Measurements from ENCODE around the gene PEX5L.

PEX5L gene

DNA sequence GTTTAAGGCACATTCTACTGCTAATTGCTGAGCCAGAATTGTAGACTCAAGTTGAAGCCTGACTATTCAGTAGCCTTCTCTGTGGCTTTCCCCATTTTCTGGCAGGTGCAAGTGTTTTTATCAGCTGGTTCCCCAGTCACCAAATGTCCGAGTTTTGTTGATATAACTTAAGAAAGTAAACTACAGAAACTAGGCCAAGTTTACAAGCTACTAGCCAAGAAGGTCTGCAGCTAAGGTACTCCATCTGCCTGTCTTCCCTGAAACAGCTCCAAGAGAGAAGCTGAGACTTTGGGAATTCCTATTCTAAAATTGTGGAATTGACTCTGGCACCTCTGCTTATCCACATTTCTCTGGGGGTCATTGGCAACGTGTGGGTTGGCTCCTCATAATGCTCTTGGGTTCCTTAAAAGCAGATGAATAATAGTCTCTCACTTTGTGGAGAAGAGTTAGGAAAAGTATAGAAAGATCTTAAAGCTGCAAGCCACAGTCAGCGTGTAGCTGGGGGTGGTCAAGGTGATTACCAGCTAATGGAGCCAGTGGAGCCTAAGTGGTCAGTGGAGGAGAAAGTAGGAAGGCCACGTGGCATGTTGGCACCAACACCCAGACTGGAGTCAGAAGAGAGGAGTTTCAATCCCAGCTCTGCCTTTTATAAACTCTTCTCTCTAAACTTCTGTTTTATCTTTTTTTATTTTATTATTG, 128.8 kb downstream of the PEX5L start:
- no peak overlapping the region for H3K4me3 ChIP-seq (ENCODE audit: low read depth, low read length)
- TF ChIP-seq, protein P1, sequence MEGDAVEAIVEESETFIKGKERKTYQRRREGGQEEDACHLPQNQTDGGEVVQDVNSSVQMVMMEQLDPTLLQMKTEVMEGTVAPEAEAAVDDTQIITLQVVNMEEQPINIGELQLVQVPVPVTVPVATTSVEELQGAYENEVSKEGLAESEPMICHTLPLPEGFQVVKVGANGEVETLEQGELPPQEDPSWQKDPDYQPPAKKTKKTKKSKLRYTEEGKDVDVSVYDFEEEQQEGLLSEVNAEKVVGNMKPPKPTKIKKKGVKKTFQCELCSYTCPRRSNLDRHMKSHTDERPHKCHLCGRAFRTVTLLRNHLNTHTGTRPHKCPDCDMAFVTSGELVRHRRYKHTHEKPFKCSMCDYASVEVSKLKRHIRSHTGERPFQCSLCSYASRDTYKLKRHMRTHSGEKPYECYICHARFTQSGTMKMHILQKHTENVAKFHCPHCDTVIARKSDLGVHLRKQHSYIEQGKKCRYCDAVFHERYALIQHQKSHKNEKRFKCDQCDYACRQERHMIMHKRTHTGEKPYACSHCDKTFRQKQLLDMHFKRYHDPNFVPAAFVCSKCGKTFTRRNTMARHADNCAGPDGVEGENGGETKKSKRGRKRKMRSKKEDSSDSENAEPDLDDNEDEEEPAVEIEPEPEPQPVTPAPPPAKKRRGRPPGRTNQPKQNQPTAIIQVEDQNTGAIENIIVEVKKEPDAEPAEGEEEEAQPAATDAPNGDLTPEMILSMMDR (IDR thresholded peaks at IDR 0.05; ENCODE audit: borderline replicate concordance, insufficient read depth, low read depth, low read length) = no peak

DNA sequence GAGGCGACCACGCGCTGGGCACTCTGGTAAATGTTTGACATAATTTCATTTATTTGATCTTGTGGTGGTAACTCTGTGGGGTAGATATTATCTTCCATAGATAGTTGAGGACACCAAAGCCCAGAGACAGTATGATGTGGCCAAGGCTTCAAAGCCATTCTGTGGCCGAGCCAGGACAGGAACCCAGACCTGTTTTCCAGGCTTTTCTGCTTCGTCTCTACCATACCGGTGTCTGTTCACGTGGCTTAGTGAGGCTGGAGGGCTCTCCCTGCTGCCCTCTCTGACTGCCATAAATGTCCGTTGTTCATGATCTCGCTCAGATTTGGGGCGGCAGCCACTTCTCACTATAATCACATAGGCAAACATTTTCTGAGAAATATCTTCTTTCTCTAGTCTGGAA, 134.7 kb downstream of the PEX5L start:
- no peak overlapping the region for H3K4me3 ChIP-seq (ENCODE audit: low read depth, low read length)
- TF ChIP-seq, protein P1 (IDR thresholded peaks at IDR 0.05; ENCODE audit: borderline replicate concordance, insufficient read depth, low read depth, low read length) = no peak

DNA sequence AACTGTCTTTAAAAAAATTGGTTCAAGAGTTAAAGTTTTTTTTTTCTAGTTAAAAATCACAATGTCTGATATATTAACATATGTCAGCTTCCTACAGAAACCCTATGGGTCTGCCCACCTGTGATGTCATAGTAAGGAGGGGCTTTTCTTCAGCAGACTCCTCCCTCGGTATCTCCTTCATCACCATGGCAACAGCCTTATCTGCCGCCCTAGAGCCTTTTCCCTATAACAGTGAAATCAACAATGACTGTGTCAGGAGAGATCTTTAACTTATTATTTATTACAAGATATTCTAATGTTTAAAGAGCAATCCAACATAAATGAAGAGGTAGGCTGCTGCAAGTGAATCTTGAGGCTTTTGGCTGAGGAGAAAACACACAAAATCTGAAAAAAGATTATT, 138.7 kb downstream of the PEX5L start:
- TF ChIP-seq, protein P1 (IDR thresholded peaks at IDR 0.05; ENCODE audit: borderline replicate concordance, insufficient read depth, low read depth, low read length) = no peak
- no peak overlapping the region for H3K4me3 ChIP-seq (ENCODE audit: low read depth, low read length)

DNA sequence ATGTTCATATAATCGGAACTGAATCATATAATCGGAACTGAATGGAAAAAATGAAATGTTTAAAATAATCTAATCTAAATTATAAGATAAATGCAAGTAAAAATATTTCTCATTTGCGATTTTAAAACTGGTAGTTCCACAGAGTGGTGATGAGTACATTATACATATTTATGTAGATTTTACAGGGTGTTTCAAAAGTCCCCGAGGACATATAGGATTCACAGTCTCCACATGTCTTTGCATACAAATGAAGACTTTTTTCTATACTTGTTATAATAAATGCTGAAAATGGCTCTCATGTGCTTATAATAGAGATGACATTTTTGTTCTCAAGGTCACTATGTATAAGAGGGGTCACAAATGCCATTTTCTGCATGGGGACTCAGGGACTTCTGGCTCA, 139.5 kb downstream of the PEX5L start:
- no peak overlapping the region for H3K4me3 ChIP-seq (ENCODE audit: low read depth, low read length)
- TF ChIP-seq, protein P1 (IDR thresholded peaks at IDR 0.05; ENCODE audit: borderline replicate concordance, insufficient read depth, low read depth, low read length) = no peak

DNA sequence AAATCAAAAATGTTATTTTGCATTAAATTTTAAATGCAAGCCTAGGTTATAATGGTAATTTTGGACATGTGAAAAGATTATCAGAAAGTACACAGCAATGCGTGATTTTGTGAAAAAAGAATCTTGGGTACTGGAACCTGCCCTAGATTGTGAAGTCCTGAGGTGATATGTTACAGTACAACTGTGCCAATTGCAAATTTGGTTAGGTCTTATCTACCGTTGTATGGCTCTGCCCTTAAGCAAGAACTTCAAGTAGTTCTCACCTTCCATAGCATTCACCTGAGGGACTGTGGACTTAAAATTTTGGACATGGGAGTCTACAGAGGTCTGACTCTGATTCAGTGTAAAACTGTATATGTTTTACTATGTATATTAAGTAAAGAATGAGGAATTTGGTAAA, 140.2 kb downstream of the PEX5L start:
- TF ChIP-seq, protein P1 (IDR thresholded peaks at IDR 0.05; ENCODE audit: borderline replicate concordance, insufficient read depth, low read depth, low read length) = no peak
- H3K4me3 ChIP-seq (ENCODE audit: low read depth, low read length) = no peak overlapping the region

DNA sequence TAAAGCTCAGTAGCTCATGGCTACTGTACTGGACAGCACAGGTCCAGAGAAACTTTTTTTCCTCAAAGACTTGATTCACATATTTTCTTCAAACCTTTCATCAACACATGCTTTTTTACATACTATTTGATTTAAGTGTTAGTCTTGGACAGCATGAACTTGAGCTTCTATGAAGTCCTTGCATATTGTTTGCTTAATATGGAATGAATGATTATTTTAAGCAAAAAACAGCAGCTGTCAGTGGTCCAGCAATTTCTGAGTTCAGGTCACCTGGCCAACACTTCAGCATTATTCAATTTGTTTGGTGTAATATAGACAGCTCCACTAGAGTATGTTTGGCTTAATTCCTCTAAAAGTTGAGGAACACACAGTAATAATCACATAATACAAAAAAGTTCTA, 141.4 kb downstream of the PEX5L start:
- no peak overlapping the region for H3K4me3 ChIP-seq (ENCODE audit: low read depth, low read length)
- TF ChIP-seq, protein P1 (IDR thresholded peaks at IDR 0.05; ENCODE audit: borderline replicate concordance, insufficient read depth, low read depth, low read length) = no peak

DNA sequence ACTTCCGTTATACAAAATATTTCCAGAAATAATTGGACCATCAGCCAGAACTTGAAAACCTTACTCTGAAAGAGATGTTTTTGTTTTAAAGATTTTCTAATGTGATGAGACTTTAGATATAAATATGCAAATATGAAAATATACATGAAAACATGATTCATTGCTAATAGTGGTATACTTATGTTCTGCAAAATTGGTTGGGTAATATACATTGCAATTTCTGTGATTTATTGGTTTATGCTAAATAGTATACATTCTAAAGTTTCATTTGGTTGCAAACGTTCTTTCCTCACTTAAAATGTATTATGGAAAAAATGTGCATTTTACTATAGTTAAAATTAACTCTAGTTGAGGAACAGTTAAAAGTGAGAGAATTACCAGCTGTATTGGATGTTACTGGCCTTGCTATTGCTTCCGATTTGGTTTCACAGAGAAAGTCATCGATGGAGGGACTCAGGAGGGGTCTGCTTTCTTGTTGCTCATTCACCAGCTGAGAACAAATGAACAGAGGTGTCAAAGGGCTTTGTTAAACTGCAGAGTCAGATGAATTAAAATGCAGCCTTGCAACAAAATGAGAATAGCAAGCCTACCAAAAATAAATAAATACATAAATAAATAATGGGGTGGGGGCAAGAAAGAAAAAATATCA, 149.3 kb downstream of the PEX5L start:
- TF ChIP-seq, protein P1 (IDR thresholded peaks at IDR 0.05; ENCODE audit: borderline replicate concordance, insufficient read depth, low read depth, low read length) = no peak

More for the DNA sequence above, 149.3 kb downstream of the PEX5L start:
- H3K4me3 ChIP-seq (ENCODE audit: low read depth, low read length) = no peak overlapping the region
